ENCODE results near the gene MTMR12. TPM values are rescaled to one million over a fixed set of nuclear protein-coding genes. Genes with fewer than 3 reads are reported as not detected.

Gene MTMR12
- polyA plus RNA-seq, 1 donor (not counting 4 experiments of a cell fraction or from before 2014, with no cell fraction given), result 17.1 TPM

GRCh38 chr5:32330126-32330971 is 17.6 kb upstream of the MTMR12 start:
- no peaks in the 10 kb centered on the region for H3K9me1 ChIP-seq (ENCODE audit: control insufficient read depth, extremely low read depth, insufficient read depth, low read length)
- peaks cover 3% of the 10 kb centered on the region for H3K4me1 ChIP-seq (ENCODE audit: control insufficient read depth, extremely low read depth, insufficient read depth, low read length)
- H3K27me3 ChIP-seq (ENCODE audit: control insufficient read depth, extremely low read depth, insufficient read depth, low read length), result no peaks in the 10 kb centered on the region
- FAIRE-seq, result no peak
- H3K9ac ChIP-seq (ENCODE audit: control insufficient read depth, extremely low read depth, insufficient read depth, low read length), result no peak overlapping the region
- H3K4me3 ChIP-seq (ENCODE audit: control insufficient read depth in 2 of 3, extremely low read depth in 1 of 3, insufficient read depth in 2 of 3, low read depth in 1 of 3, low read length in 3 of 3), result no peak overlapping the region
- H3K36me3 ChIP-seq (ENCODE audit: control insufficient read depth in 2 of 2, extremely low read depth in 1 of 2, insufficient read depth in 2 of 2, low read length in 2 of 2), result no peaks in the 10 kb centered on the region
- dilution Hi-C loops (cut with MboI; ENCODE audit: extremely low pct_ligation_motif_present, low sequenced_read_pairs), result no loop called here
- H4K20me1 ChIP-seq (ENCODE audit: control insufficient read depth, extremely low read depth, insufficient read depth, low read length), result no peaks in the 10 kb centered on the region
- no peaks in the 10 kb centered on the region for H3K9me3 ChIP-seq (ENCODE audit: control insufficient read depth, low read depth, low read length)
- no peak overlapping the region for H3K27ac ChIP-seq (ENCODE audit: control insufficient read depth, insufficient read depth, low read length)
- no peak overlapping the region for H3K4me2 ChIP-seq (ENCODE audit: control insufficient read depth, extremely low read depth, insufficient read depth, low read depth, low read length)
- H3K79me2 ChIP-seq (ENCODE audit: control insufficient read depth, insufficient read depth, low read length), result no peaks in the 10 kb centered on the region
- no peak for DNase-seq (ENCODE audit: low read depth, low spot score)
- TF ChIP-seq CTCF (optimal IDR thresholded peaks at IDR 0.05 in 1 of 3, IDR thresholded peaks at IDR 0.05 in 1 of 3, conservative IDR thresholded peaks at IDR 0.05 in 1 of 3; ENCODE audit: extremely low read depth in 1 of 3, insufficient read depth in 2 of 3, low read length in 3 of 3) (no peak), EZH2 (IDR thresholded peaks at IDR 0.05; ENCODE audit: low read length) (no peak)
- H2AFZ ChIP-seq (ENCODE audit: control insufficient read depth, low read length), result no peak overlapping the region

- Histone ChIP-seq H4K20me1 (ENCODE audit: control insufficient read depth, extremely low read depth, insufficient read depth, low read length) (no peaks in the 10 kb centered on the region), H3K9ac (ENCODE audit: control insufficient read depth, extremely low read depth, insufficient read depth, low read length) (no peak overlapping the region), H3K79me2 (ENCODE audit: control insufficient read depth, insufficient read depth, low read length) (no peaks in the 10 kb centered on the region), H3K27ac (ENCODE audit: control insufficient read depth, insufficient read depth, low read length) (no peak overlapping the region), H3K27me3 (ENCODE audit: control insufficient read depth, extremely low read depth, insufficient read depth, low read length) (no peaks in the 10 kb centered on the region), H3K9me3 (ENCODE audit: control insufficient read depth, low read depth, low read length) (no peaks in the 10 kb centered on the region), H3K4me3 (ENCODE audit: control insufficient read depth in 2 of 3, extremely low read depth in 1 of 3, insufficient read depth in 2 of 3, low read depth in 1 of 3, low read length in 3 of 3) (no peak overlapping the region), H3K36me3 (ENCODE audit: control insufficient read depth in 2 of 2, extremely low read depth in 1 of 2, insufficient read depth in 2 of 2, low read length in 2 of 2) (no peaks in the 10 kb centered on the region), H2AFZ (ENCODE audit: control insufficient read depth, low read length) (no peak overlapping the region), H3K4me2 (ENCODE audit: control insufficient read depth, extremely low read depth, insufficient read depth, low read depth, low read length) (no peak overlapping the region), H3K4me1 (ENCODE audit: control insufficient read depth, extremely low read depth, insufficient read depth, low read length) (peaks cover 3% of the 10 kb centered on the region), H3K9me1 (ENCODE audit: control insufficient read depth, extremely low read depth, insufficient read depth, low read length) (no peaks in the 10 kb centered on the region)
- dilution Hi-C loops (cut with MboI; ENCODE audit: extremely low pct_ligation_motif_present, low sequenced_read_pairs), result no loop called here
- DNase-seq (ENCODE audit: low read depth, low spot score), result no peak
- FAIRE-seq, result no peak
- TF ChIP-seq CTCF (optimal IDR thresholded peaks at IDR 0.05 in 1 of 3, IDR thresholded peaks at IDR 0.05 in 1 of 3, conservative IDR thresholded peaks at IDR 0.05 in 1 of 3; ENCODE audit: extremely low read depth in 1 of 3, insufficient read depth in 2 of 3, low read length in 3 of 3) (peak; percentile 67 to 85 (median 68)), EZH2 (IDR thresholded peaks at IDR 0.05; ENCODE audit: low read length) (no peak)
Observed at GRCh38 chr5:32329395-32329834, 16.7 kb upstream of the MTMR12 start.
